OCI-LY3 (cell line): ENCODE results near the gene SSBP2.

Experiments
- H2AFZ ChIP-seq: fragments of 200-600, 300-600 bp; shearing (Covaris generic); 2 replicates; pipeline ENCODE4 v1.6.0; 2014; ENCODE audit warnings: antibody characterized with exemption, low read depth, low read length
- H3K27ac ChIP-seq: fragments of 200-600, 300-600 bp; sonication (generic); 2 replicates; pipeline ENCODE4 v1.5.1; 2014; ENCODE audit warnings: mild to moderate bottlenecking, low read length, moderate library complexity, mixed read lengths
- H3K27me3 ChIP-seq: fragments of 200-600, 300-600 bp; sonication (generic); 2 replicates; pipeline ENCODE4 v1.6.1; 2014; ENCODE audit warnings: low read depth, low read length, mixed read lengths
- H3K36me3 ChIP-seq: fragments of 200-600, 300-600 bp; sonication (generic); replicated peaks from 2 replicates; pipeline ENCODE3; 2014; ENCODE audit warnings: low read depth, low read length, mixed read lengths
- H3K4me1 ChIP-seq: fragments of 300-600, 200-600 bp; sonication (generic); 2 replicates; pipeline ENCODE4 v1.6.1; 2014; ENCODE audit warnings: low read length, mixed read lengths
- H3K4me2 ChIP-seq: fragments of 200-600, 300-600 bp; sonication (generic); 2 replicates; pipeline ENCODE4 v1.6.1; 2014; ENCODE audit warnings: low read length, mixed read lengths
- H3K4me3 ChIP-seq: fragments of 300-600, 200-600 bp; sonication (generic); 2 replicates; pipeline ENCODE4 v1.5.1; 2014; ENCODE audit warnings: antibody characterized with exemption, mild to moderate bottlenecking, low read length, moderate library complexity
- H3K79me2 ChIP-seq: fragments of 300-600, 200-600 bp; shearing (Covaris generic); 2 replicates; pipeline ENCODE4 v1.6.1; 2014; ENCODE audit warnings: mild to moderate bottlenecking, low read length, mixed read lengths
- H3K9ac ChIP-seq: fragments of 300-600, 200-600 bp; shearing (Covaris generic); 2 replicates; pipeline ENCODE4 v1.6.0; 2014; ENCODE audit warnings: mild to moderate bottlenecking, low read length, moderate library complexity
- H3K9me3 ChIP-seq: fragments of 200-600, 300-600 bp; shearing (Covaris generic); 2 replicates; pipeline ENCODE4 v1.6.1; 2014; ENCODE audit warnings: low read length, mixed read lengths; ENCODE audit not compliant: insufficient read depth
- H4K20me1 ChIP-seq: fragments of 200-600, 300-600 bp; sonication (generic); 2 replicates; pipeline ENCODE4 v1.6.1; 2016; ENCODE audit warnings: low read length, mixed read lengths; ENCODE audit not compliant: insufficient read depth
- EZH2phosphoT487 ChIP-seq: fragments of 200-600 bp; shearing (Covaris generic); IDR thresholded peaks from 2 replicates; pipeline ENCODE4 v1.6.1; 2018; ENCODE audit warnings: antibody characterized with exemption, mixed run types, low read depth
- TF ChIP-seq, protein P1 (sequence below): fragments of 200-600, 300-600 bp; sonication (generic); IDR thresholded peaks from 2 replicates; pipeline ENCODE4 v1.5.1; 2014; ENCODE audit warnings: antibody characterized with exemption, low read length, low read depth

The SSBP2 gene

GRCh38 chr5:81554647-81555046 is 196.2 kb downstream of the SSBP2 start:
- no peaks in the 10 kb centered on the region for H3K4me1 ChIP-seq
- no peaks in the 10 kb centered on the region for H3K79me2 ChIP-seq
- no peak overlapping the region for H3K4me3 ChIP-seq
- H4K20me1 ChIP-seq, result no peaks in the 10 kb centered on the region
- H3K9ac ChIP-seq, result no peak overlapping the region
- no peaks in the 10 kb centered on the region for H3K9me3 ChIP-seq
- no peaks in the 10 kb centered on the region for H3K27me3 ChIP-seq
- H3K27ac ChIP-seq, result no peak overlapping the region
- no peaks in the 10 kb centered on the region for H3K36me3 ChIP-seq
- TF ChIP-seq, protein P1, sequence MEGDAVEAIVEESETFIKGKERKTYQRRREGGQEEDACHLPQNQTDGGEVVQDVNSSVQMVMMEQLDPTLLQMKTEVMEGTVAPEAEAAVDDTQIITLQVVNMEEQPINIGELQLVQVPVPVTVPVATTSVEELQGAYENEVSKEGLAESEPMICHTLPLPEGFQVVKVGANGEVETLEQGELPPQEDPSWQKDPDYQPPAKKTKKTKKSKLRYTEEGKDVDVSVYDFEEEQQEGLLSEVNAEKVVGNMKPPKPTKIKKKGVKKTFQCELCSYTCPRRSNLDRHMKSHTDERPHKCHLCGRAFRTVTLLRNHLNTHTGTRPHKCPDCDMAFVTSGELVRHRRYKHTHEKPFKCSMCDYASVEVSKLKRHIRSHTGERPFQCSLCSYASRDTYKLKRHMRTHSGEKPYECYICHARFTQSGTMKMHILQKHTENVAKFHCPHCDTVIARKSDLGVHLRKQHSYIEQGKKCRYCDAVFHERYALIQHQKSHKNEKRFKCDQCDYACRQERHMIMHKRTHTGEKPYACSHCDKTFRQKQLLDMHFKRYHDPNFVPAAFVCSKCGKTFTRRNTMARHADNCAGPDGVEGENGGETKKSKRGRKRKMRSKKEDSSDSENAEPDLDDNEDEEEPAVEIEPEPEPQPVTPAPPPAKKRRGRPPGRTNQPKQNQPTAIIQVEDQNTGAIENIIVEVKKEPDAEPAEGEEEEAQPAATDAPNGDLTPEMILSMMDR, result no peak
- no peak for TF ChIP-seq EZH2phosphoT487
- no peak overlapping the region for H3K4me2 ChIP-seq
- no peak overlapping the region for H2AFZ ChIP-seq

DNA sequence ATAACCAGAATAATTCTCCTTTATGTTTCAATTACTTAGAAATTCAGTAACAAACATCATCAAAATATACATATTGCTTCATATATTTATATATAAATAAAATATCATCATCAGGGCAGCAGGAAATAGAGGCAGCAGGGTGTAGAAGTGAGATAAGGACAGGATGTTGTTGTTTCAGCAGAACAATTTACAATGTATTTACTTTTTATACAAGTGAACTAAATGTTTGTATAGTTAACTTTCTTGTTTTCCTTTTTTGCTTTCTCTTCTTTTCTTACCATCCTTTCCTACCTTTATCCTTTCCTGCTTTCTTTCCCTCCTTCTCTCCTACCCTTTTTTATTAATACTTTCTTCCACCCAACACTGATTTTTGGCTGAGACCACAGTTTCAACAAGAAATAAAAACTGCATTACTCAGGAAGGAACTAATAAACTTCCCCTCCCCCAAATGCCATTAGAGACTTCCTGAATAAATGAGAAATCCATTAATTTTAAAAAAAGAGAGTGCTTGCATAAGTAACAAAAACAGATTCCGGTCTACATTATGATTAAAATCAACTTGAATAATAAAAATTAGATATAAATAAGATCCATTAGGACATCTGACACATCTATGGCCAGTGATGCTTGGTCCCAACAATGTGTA is 197.2 kb downstream of the SSBP2 start:
- Histone ChIP-seq H3K36me3 (no peaks in the 10 kb centered on the region), H2AFZ (no peak overlapping the region), H3K9me3 (no peaks in the 10 kb centered on the region), H3K27ac (no peak overlapping the region), H4K20me1 (no peaks in the 10 kb centered on the region), H3K9ac (no peak overlapping the region), H3K79me2 (no peaks in the 10 kb centered on the region), H3K4me1 (no peaks in the 10 kb centered on the region), H3K4me2 (no peak overlapping the region), H3K4me3 (no peak overlapping the region), H3K27me3 (no peaks in the 10 kb centered on the region)
- TF ChIP-seq, protein P1, result no peak
- TF ChIP-seq EZH2phosphoT487, result no peak

DNA sequence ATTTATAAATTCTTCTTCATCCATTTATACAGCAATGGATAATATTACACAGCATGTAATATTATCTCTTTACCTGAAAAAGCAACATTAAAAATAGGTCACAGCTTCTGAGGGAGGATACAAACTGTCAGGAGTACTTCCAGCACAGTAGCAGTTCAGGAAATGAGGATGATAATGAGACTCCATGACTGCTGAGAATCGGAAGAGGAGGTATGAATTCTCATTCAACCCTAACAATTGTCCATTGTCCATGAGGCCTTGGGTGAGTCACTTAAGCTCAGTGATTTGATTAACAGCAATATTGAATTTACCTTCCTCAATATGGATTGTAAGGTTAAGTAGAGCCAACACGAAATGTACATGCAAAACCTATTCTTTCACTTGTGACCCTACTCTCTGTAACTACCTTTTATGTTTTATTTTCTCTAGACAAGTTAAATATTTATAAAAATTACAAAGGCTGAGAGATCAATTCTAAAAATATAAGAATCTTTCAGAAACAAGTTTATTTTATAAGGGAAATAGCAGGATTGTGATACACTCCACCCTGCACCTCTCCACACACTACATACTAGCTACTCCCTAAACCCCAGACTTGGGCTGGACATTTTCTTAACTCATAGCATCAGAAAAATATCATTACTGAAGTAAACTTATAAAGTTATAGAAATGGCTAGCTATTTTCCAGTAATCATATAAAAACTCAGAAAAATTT is 197.9 kb downstream of the SSBP2 start:
- no peak overlapping the region for H3K9ac ChIP-seq
- no peak overlapping the region for H3K4me2 ChIP-seq
- no peak overlapping the region for H2AFZ ChIP-seq
- no peaks in the 10 kb centered on the region for H3K36me3 ChIP-seq
- no peak overlapping the region for H3K4me3 ChIP-seq
- H4K20me1 ChIP-seq, result no peaks in the 10 kb centered on the region
- no peaks in the 10 kb centered on the region for H3K4me1 ChIP-seq
- TF ChIP-seq EZH2phosphoT487, result no peak
- TF ChIP-seq, protein P1, result no peak
- no peak overlapping the region for H3K27ac ChIP-seq
- no peaks in the 10 kb centered on the region for H3K9me3 ChIP-seq
- H3K79me2 ChIP-seq, result no peaks in the 10 kb centered on the region
- no peaks in the 10 kb centered on the region for H3K27me3 ChIP-seq

DNA sequence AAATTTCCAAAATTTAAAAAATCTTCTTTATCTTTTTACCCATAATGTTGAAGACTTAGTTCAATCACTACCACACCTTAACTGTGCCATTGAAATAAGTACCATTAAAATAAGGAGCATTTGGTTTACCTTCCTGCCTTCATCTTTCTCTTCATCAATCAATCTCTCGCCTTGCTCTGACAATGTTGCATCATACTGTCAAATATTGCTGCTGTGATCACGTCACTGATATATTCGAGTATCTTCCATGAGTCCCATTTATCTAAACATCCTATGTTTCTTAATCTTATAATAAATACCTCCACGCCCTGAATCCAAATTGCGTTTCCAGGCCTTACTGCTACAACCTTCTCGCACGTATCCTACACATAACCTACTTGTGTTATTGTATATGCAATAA is 201.8 kb downstream of the SSBP2 start:
- H3K27me3 ChIP-seq, result no peaks in the 10 kb centered on the region
- no peaks in the 10 kb centered on the region for H3K4me1 ChIP-seq
- no peaks in the 10 kb centered on the region for H4K20me1 ChIP-seq
- TF ChIP-seq, protein P1, result no peak
- no peak for TF ChIP-seq EZH2phosphoT487
- H3K4me3 ChIP-seq, result no peak overlapping the region
- no peak overlapping the region for H3K27ac ChIP-seq
- no peak overlapping the region for H3K4me2 ChIP-seq
- H2AFZ ChIP-seq, result no peak overlapping the region
- H3K9ac ChIP-seq, result no peak overlapping the region
- no peaks in the 10 kb centered on the region for H3K79me2 ChIP-seq
- H3K9me3 ChIP-seq, result no peaks in the 10 kb centered on the region
- H3K36me3 ChIP-seq, result no peaks in the 10 kb centered on the region
